SK-N-MC (cell line): ENCODE results near the gene PIF1.

Experiments used
- DNase-seq: peaks from one replicate; pipeline ENCODE4 v3.0.0-alpha.2; 2011; ENCODE audit warnings: low read depth, low spot score
- H3K27ac ChIP-seq: fragments of 200-600 bp; sonication (generic); 2 replicates; pipeline ENCODE4 v1.5.1; 2016; ENCODE audit warnings: mixed run types
- H3K36me3 ChIP-seq: fragments of 200-600 bp; sonication (generic); 2 replicates; pipeline ENCODE4 v1.6.1; 2017; ENCODE audit warnings: antibody characterized with exemption, low read length, mixed read lengths; ENCODE audit not compliant: insufficient read depth
- H3K4me3 ChIP-seq: fragments of 200-600 bp; sonication (generic); 2 replicates; pipeline ENCODE4 v1.5.1; 2016
- H3K9ac ChIP-seq: fragments of 200-600 bp; sonication (generic); 2 replicates; pipeline ENCODE4 v1.8.0; 2017; ENCODE audit warnings: mixed run types, mixed read lengths; ENCODE audit not compliant: insufficient read length
- H3K9me3 ChIP-seq: fragments of 200-600 bp; sonication (generic); 2 replicates; pipeline ENCODE4 v1.6.1; 2017; ENCODE audit warnings: low read depth, mild to moderate bottlenecking, antibody characterized with exemption, low read length, moderate library complexity, mixed read lengths
- EZH2 ChIP-seq: fragments of 200-600 bp; sonication (generic); IDR thresholded peaks from one replicate; pipeline ENCODE4 v1.6.1; 2017; ENCODE audit warnings: antibody characterized with exemption
- FOXP2 ChIP-seq: optimal IDR thresholded peaks from 2 replicates; pipeline ENCODE3; 2011; ENCODE audit warnings: mild to moderate bottlenecking, moderate library complexity; ENCODE audit not compliant: insufficient read depth; ENCODE audit errors: extremely low read length, control extremely low read depth
- POLR2AphosphoS5 ChIP-seq: IDR thresholded peaks from 2 replicates; pipeline ENCODE4 v1.6.1; 2012; ENCODE audit warnings: mild to moderate bottlenecking, low read depth, low read length, borderline replicate concordance

Gene PIF1

GRCh38 chr15:64854041-64854440 is 28.6 kb upstream of the PIF1 start:
- H3K9ac ChIP-seq: no peak overlapping the region
- H3K36me3 ChIP-seq: no peaks in the 10 kb centered on the region
- no peaks in the 10 kb centered on the region for H3K9me3 ChIP-seq
- no peak for TF ChIP-seq EZH2
- no peak for TF ChIP-seq POLR2AphosphoS5
- TF ChIP-seq FOXP2: no peak
- H3K27ac ChIP-seq: no peak overlapping the region
- DNase-seq: no peak
- H3K4me3 ChIP-seq: no peak overlapping the region

DNA sequence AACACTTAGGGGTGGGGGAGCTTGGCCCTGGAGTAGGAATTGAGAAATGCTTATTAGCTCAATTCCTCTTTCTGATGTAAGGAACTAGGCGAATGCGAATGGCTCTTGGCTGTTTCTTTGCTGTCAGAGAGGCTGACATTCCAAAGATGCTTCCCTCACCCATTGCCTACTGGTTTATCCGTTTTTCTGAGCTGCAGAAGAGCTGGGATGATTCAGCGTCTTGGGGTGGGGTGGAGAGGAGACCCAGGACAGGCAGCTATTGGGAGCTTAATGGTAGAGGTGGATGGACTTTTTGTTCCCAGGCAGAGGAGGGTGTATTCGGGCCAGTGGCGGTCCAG is 26.0 kb upstream of the PIF1 start:
- Histone ChIP-seq H3K4me3 (no peak overlapping the region), H3K36me3 (no peaks in the 10 kb centered on the region), H3K9ac (no peak overlapping the region), H3K27ac (no peak overlapping the region), H3K9me3 (no peaks in the 10 kb centered on the region)
- DNase-seq: no peak
- no peak for TF ChIP-seq FOXP2

- H3K27ac ChIP-seq: no peak overlapping the region
- DNase-seq: no peak
- H3K9me3 ChIP-seq: no peaks in the 10 kb centered on the region
- H3K4me3 ChIP-seq: no peak overlapping the region
- no peaks in the 10 kb centered on the region for H3K36me3 ChIP-seq
- H3K9ac ChIP-seq: no peak overlapping the region
- TF ChIP-seq FOXP2: no peak
- no peak for TF ChIP-seq POLR2AphosphoS5
- TF ChIP-seq EZH2: no peak
Observed at GRCh38 chr15:64850778-64851502, 25.5 kb upstream of the PIF1 start.

- TF ChIP-seq FOXP2 (no peak), POLR2AphosphoS5 (no peak), EZH2 (no peak)
- H3K9ac ChIP-seq: no peak overlapping the region
- no peak overlapping the region for H3K4me3 ChIP-seq
- DNase-seq: no peak
- no peak overlapping the region for H3K27ac ChIP-seq
- H3K36me3 ChIP-seq: no peaks in the 10 kb centered on the region
- H3K9me3 ChIP-seq: no peaks in the 10 kb centered on the region
Observed at GRCh38 chr15:64847876-64848716, 22.6 kb upstream of the PIF1 start.

DNA sequence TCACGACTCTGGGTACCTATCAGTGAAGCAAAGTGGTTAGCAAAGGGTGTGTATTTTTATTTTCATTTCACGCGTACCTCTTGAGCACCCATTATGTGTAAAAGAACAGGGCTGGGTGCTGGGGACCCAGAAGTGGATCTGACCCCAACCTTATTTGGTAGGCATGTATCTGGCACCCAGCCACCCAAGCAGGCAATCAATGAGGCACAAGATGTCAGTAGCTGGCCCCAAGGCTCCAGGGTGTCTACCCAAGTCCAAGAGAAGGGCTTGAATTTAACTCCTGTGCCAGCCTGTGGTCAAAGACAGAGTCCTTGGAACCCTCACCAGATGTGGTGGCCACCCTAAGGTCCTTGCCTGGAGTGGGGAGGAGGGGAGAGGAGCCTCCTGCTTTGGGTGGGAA is 22.0 kb upstream of the PIF1 start:
- TF ChIP-seq FOXP2 (no peak), EZH2 (no peak), POLR2AphosphoS5 (no peak)
- Histone ChIP-seq H3K4me3 (no peak overlapping the region), H3K9ac (no peak overlapping the region), H3K9me3 (no peaks in the 10 kb centered on the region), H3K27ac (no peak overlapping the region), H3K36me3 (no peaks in the 10 kb centered on the region)
- DNase-seq: no peak

DNA sequence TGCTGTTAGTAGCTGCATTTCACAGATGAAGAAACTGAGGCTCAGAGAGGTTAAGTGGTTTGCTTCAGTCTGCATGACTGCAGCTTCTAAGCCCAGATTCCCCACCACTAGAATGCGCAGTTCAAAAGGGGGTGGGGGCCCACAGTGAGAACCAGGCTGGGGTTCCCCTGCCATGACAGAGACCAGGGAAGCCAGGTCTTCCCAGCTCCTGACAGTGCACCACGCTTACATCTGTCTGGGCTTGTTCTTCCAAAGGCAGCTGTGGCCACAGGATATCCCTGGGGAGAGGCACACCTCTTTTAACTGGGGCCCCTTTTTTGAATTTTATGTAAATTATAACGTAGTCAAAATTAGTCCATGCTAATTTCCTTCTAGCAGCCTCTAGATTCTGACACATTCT is 21.6 kb upstream of the PIF1 start:
- no peak for DNase-seq
- TF ChIP-seq FOXP2 (no peak), POLR2AphosphoS5 (no peak), EZH2 (no peak)
- H3K9me3 ChIP-seq: no peaks in the 10 kb centered on the region
- no peak overlapping the region for H3K27ac ChIP-seq
- no peaks in the 10 kb centered on the region for H3K36me3 ChIP-seq
- H3K4me3 ChIP-seq: no peak overlapping the region
- no peak overlapping the region for H3K9ac ChIP-seq

DNA sequence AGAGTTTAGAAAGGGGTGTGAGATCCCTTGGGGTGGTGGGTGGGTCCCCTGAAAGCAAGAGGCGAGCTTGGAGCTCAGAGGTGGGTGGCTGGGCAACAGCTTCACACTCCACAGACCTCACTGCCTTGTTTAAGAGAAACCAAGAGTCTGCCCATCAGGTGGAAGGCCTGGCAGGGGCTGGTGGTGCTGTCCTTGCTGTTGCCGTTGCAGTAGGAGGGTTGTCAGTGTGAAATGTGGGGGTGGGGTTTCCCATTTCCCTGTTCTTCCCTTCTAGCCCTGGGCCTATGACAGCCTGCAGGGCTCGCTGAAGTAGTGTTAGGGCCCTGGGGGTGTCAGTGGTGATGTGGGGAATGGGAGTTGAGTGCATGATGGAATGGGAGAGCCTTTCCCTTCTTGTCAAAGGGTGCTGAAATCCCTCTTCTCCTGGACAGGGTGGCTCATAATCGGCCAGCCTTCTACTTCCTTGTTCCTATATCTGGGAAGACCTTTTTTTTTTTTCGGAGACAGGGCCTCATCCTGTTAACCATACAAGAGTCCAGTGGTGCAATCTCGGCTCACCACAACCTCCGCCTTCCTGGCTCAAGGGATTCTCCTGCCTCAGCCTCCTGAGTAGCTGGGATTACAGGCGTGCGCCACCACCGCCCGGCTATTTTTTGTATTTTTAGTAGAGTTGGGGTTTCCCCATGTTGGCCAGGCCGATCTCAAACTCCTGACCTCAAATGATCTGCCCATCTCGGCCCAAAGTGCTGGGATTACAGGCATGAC is 20.6 kb upstream of the PIF1 start:
- no peak for TF ChIP-seq EZH2
- no peak for TF ChIP-seq POLR2AphosphoS5
- TF ChIP-seq FOXP2: no peak

DNA sequence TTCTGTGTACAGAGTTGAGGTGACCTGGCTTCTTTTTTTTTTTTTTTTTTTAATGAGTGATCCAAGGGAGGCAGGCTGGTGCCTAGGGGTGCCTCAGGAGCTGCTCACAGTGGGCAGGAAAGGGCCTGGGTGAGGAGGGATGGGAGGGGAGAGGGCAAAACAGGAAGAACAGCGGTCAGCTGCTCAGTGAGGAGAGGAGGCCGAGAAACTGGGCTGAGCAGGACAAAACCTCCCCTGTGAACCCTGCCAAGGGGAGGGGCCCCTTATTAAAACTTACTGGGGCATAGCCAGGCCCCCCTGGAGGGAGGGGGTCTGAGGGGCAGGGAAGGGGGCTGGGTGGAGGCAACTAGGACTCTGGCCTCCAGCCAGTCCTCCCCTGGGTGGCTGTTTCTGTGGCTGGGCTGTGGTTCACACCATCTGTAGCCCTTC is 19.8 kb upstream of the PIF1 start:
- Histone ChIP-seq H3K36me3 (no peaks in the 10 kb centered on the region), H3K9ac (no peak overlapping the region), H3K27ac (no peak overlapping the region), H3K4me3 (no peak overlapping the region), H3K9me3 (no peaks in the 10 kb centered on the region)
- no peak for DNase-seq
- TF ChIP-seq POLR2AphosphoS5 (no peak), EZH2 (no peak), FOXP2 (no peak)

More for the DNA sequence above, 20.6 kb upstream of the PIF1 start:
- Histone ChIP-seq H3K4me3 (no peak overlapping the region), H3K27ac (no peak overlapping the region), H3K36me3 (no peaks in the 10 kb centered on the region), H3K9me3 (no peaks in the 10 kb centered on the region), H3K9ac (no peak overlapping the region)
- no peak for DNase-seq
